ENCODE results near the gene ERICH2.

The ERICH2 gene

GRCh38 chr2:170740660-170741059 is 29.5 kb upstream of the ERICH2 start:
- Histone ChIP-seq H4K8ac (ENCODE audit: low read depth, low read length) (no peak overlapping the region), H3K23ac (ENCODE audit: low read length) (no peak overlapping the region), H3K79me1 (ENCODE audit: low read length) (no peaks in the 10 kb centered on the region), H3K4me1 (ENCODE audit: control insufficient read depth, low read depth, low read length) (no peaks in the 10 kb centered on the region), H3K79me2 (ENCODE audit: control insufficient read depth, insufficient read depth, low read length) (no peaks in the 10 kb centered on the region), H3K4me2 (ENCODE audit: low read length) (no peak overlapping the region), H2AK5ac (ENCODE audit: low read length) (no peak overlapping the region), H3K9ac (ENCODE audit: low read length) (no peak overlapping the region), H3K27ac (ENCODE audit: low read depth, low read length) (no peak overlapping the region), H2BK120ac (ENCODE audit: low read depth, low read length) (no peak overlapping the region), H2BK15ac (replicated peaks; ENCODE audit: low read depth) (no peak overlapping the region), H2BK5ac (ENCODE audit: low read length) (no peak overlapping the region), H3K18ac (ENCODE audit: low read length) (no peak overlapping the region), H3K27me3 (ENCODE audit: insufficient read depth, low read length, poor library complexity) (no peaks in the 10 kb centered on the region), H3K4me3 (ENCODE audit: low read length) (no peak overlapping the region), H3K36me3 (ENCODE audit: control insufficient read depth, insufficient read depth, low read length) (no peaks in the 10 kb centered on the region), H3K56ac (ENCODE audit: low read length) (no peak overlapping the region), H4K5ac (ENCODE audit: low read length) (no peak overlapping the region), H3K4ac (ENCODE audit: low read depth, low read length) (no peak overlapping the region)
- no CpG with 5 or more reads among the region's 4 CpGs for whole genome bisulfite sequencing (ENCODE audit: extremely low coverage, insufficient coverage, low lambda C conversion rate)
- DNase-seq, result peak; percentile 42

- no peak overlapping the region for H2AK5ac ChIP-seq (ENCODE audit: low read length)
- no peak overlapping the region for H3K4me2 ChIP-seq (ENCODE audit: low read length)
- H4K8ac ChIP-seq (ENCODE audit: low read depth, low read length), result no peak overlapping the region
- H3K4me3 ChIP-seq (ENCODE audit: low read length), result no peak overlapping the region
- H2BK120ac ChIP-seq (ENCODE audit: low read depth, low read length), result no peak overlapping the region
- no peak overlapping the region for H2BK15ac ChIP-seq (replicated peaks; ENCODE audit: low read depth)
- DNase-seq, result no peak
- H3K4me1 ChIP-seq (ENCODE audit: control insufficient read depth, low read depth, low read length), result no peaks in the 10 kb centered on the region
- H3K27ac ChIP-seq (ENCODE audit: low read depth, low read length), result no peak overlapping the region
- H3K79me2 ChIP-seq (ENCODE audit: control insufficient read depth, insufficient read depth, low read length), result no peaks in the 10 kb centered on the region
- H3K23ac ChIP-seq (ENCODE audit: low read length), result no peak overlapping the region
- no peaks in the 10 kb centered on the region for H3K27me3 ChIP-seq (ENCODE audit: insufficient read depth, low read length, poor library complexity)
- no peak overlapping the region for H4K5ac ChIP-seq (ENCODE audit: low read length)
- H3K56ac ChIP-seq (ENCODE audit: low read length), result no peak overlapping the region
- no peak overlapping the region for H3K4ac ChIP-seq (ENCODE audit: low read depth, low read length)
- no peaks in the 10 kb centered on the region for H3K36me3 ChIP-seq (ENCODE audit: control insufficient read depth, insufficient read depth, low read length)
- H2BK5ac ChIP-seq (ENCODE audit: low read length), result no peak overlapping the region
- no peak overlapping the region for H3K18ac ChIP-seq (ENCODE audit: low read length)
- no CpG with 5 or more reads among the region's 3 CpGs for WGBS (ENCODE audit: extremely low coverage, insufficient coverage, low lambda C conversion rate)
- H3K9ac ChIP-seq (ENCODE audit: low read length), result no peak overlapping the region
- H3K79me1 ChIP-seq (ENCODE audit: low read length), result no peaks in the 10 kb centered on the region
These were observed 28.2 kb upstream of the ERICH2 start for GRCh38 chr2:170742000-170742399.

- Histone ChIP-seq H3K23ac (ENCODE audit: low read length) (no peak overlapping the region), H3K27ac (ENCODE audit: low read depth, low read length) (no peak overlapping the region), H3K79me1 (ENCODE audit: low read length) (no peaks in the 10 kb centered on the region), H2BK15ac (replicated peaks; ENCODE audit: low read depth) (no peak overlapping the region), H3K27me3 (ENCODE audit: insufficient read depth, low read length, poor library complexity) (no peaks in the 10 kb centered on the region), H2AK5ac (ENCODE audit: low read length) (no peak overlapping the region), H3K4me3 (ENCODE audit: low read length) (no peak overlapping the region), H2BK5ac (ENCODE audit: low read length) (no peak overlapping the region), H3K18ac (ENCODE audit: low read length) (no peak overlapping the region), H3K36me3 (ENCODE audit: control insufficient read depth, insufficient read depth, low read length) (no peaks in the 10 kb centered on the region), H3K4ac (ENCODE audit: low read depth, low read length) (no peak overlapping the region), H4K5ac (ENCODE audit: low read length) (no peak overlapping the region), H4K8ac (ENCODE audit: low read depth, low read length) (no peak overlapping the region), H3K9ac (ENCODE audit: low read length) (no peak overlapping the region), H3K56ac (ENCODE audit: low read length) (no peak overlapping the region), H3K4me2 (ENCODE audit: low read length) (no peak overlapping the region), H3K79me2 (ENCODE audit: control insufficient read depth, insufficient read depth, low read length) (no peaks in the 10 kb centered on the region), H3K4me1 (ENCODE audit: control insufficient read depth, low read depth, low read length) (no peaks in the 10 kb centered on the region), H2BK120ac (ENCODE audit: low read depth, low read length) (no peak overlapping the region)
- WGBS (ENCODE audit: extremely low coverage, insufficient coverage, low lambda C conversion rate), result no CpG with 5 or more reads among the region's 6 CpGs
- DNase-seq, result no peak
These were observed 27.2 kb upstream of the ERICH2 start for GRCh38 chr2:170742896-170743529.

- no peak overlapping the region for H3K4ac ChIP-seq (ENCODE audit: low read depth, low read length)
These were observed 26.5 kb upstream of the ERICH2 start for GRCh38 chr2:170743530-170744239.

DNA sequence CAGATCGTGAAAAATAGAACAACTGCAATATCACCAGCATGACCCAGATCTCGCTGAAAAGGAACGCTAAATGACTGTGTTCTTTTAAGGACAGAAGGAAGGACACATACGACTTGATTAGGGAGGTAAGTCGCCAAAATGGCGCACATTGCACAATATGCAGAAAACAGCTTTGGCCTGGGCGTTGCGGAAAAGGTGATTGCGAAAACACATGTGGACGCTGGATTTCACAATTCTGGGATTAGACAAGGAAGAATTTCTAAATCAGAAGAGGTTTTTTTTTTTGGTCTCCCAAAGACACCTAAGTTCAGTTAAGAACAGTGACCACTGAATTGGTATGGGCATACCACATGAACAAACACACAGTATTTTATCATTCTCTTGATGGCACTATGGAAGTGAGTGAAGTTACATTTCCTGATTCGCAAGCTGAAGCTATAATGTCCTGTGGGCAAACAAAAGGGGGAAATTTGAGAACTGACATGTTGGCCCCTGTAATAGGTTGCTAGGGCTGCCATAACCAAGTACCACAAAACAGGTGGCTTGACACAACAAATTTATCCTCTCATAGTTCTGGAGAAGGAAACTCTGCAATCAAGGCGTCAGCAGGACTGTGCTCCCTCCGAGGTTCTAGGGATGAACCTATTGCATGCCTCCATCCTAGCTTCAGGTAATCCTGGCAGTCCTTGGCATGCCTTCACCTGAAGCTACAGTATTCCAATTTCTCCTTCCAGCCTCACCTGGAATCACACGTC is 25.8 kb upstream of the ERICH2 start:
- no CpG with 5 or more reads among the region's 14 CpGs for WGBS (ENCODE audit: extremely low coverage, insufficient coverage, low lambda C conversion rate)
- H3K4me2 ChIP-seq (ENCODE audit: low read length), result no peak overlapping the region
- H2BK15ac ChIP-seq (replicated peaks; ENCODE audit: low read depth), result no peak overlapping the region
- no peak overlapping the region for H3K4ac ChIP-seq (ENCODE audit: low read depth, low read length)
- DNase-seq, result no peak
- H4K5ac ChIP-seq (ENCODE audit: low read length), result no peak overlapping the region
- no peaks in the 10 kb centered on the region for H3K27me3 ChIP-seq (ENCODE audit: insufficient read depth, low read length, poor library complexity)
- H3K36me3 ChIP-seq (ENCODE audit: control insufficient read depth, insufficient read depth, low read length), result no peaks in the 10 kb centered on the region
- no peaks in the 10 kb centered on the region for H3K79me2 ChIP-seq (ENCODE audit: control insufficient read depth, insufficient read depth, low read length)
- no peak overlapping the region for H3K56ac ChIP-seq (ENCODE audit: low read length)
- H2BK120ac ChIP-seq (ENCODE audit: low read depth, low read length), result no peak overlapping the region
- no peak overlapping the region for H2BK5ac ChIP-seq (ENCODE audit: low read length)
- H3K27ac ChIP-seq (ENCODE audit: low read depth, low read length), result no peak overlapping the region
- no peak overlapping the region for H2AK5ac ChIP-seq (ENCODE audit: low read length)
- H3K23ac ChIP-seq (ENCODE audit: low read length), result no peak overlapping the region
- H3K79me1 ChIP-seq (ENCODE audit: low read length), result no peaks in the 10 kb centered on the region
- no peak overlapping the region for H3K9ac ChIP-seq (ENCODE audit: low read length)
- no peak overlapping the region for H3K4me3 ChIP-seq (ENCODE audit: low read length)
- H3K18ac ChIP-seq (ENCODE audit: low read length), result no peak overlapping the region
- H3K4me1 ChIP-seq (ENCODE audit: control insufficient read depth, low read depth, low read length), result no peaks in the 10 kb centered on the region
- no peak overlapping the region for H4K8ac ChIP-seq (ENCODE audit: low read depth, low read length)

More at GRCh38 chr2:170743530-170744239, 26.5 kb upstream of the ERICH2 start:
- no peaks in the 10 kb centered on the region for H3K79me1 ChIP-seq (ENCODE audit: low read length)
- no peak overlapping the region for H4K8ac ChIP-seq (ENCODE audit: low read depth, low read length)
- H3K79me2 ChIP-seq (ENCODE audit: control insufficient read depth, insufficient read depth, low read length), result no peaks in the 10 kb centered on the region
- no peak overlapping the region for H3K4me3 ChIP-seq (ENCODE audit: low read length)
- H3K27me3 ChIP-seq (ENCODE audit: insufficient read depth, low read length, poor library complexity), result no peaks in the 10 kb centered on the region
- DNase-seq, result no peak
- H3K23ac ChIP-seq (ENCODE audit: low read length), result no peak overlapping the region
- H4K5ac ChIP-seq (ENCODE audit: low read length), result no peak overlapping the region
- H3K4me2 ChIP-seq (ENCODE audit: low read length), result no peak overlapping the region
- WGBS (ENCODE audit: extremely low coverage, insufficient coverage, low lambda C conversion rate), result no CpG with 5 or more reads among the region's 8 CpGs
- H3K27ac ChIP-seq (ENCODE audit: low read depth, low read length), result no peak overlapping the region
- H2BK15ac ChIP-seq (replicated peaks; ENCODE audit: low read depth), result no peak overlapping the region
- H3K36me3 ChIP-seq (ENCODE audit: control insufficient read depth, insufficient read depth, low read length), result no peaks in the 10 kb centered on the region
- no peak overlapping the region for H2BK5ac ChIP-seq (ENCODE audit: low read length)
- no peak overlapping the region for H2AK5ac ChIP-seq (ENCODE audit: low read length)
- H3K56ac ChIP-seq (ENCODE audit: low read length), result no peak overlapping the region
- no peaks in the 10 kb centered on the region for H3K4me1 ChIP-seq (ENCODE audit: control insufficient read depth, low read depth, low read length)
- peak overlapping the region; percentile 80 for H3K18ac ChIP-seq (ENCODE audit: low read length)
- H3K9ac ChIP-seq (ENCODE audit: low read length), result no peak overlapping the region
- no peak overlapping the region for H2BK120ac ChIP-seq (ENCODE audit: low read depth, low read length)
